Measurements from ENCODE around the gene SCAI. TPM values are rescaled to one million over a fixed set of nuclear protein-coding genes. Genes with fewer than 3 reads are reported as not detected.
"Not testable (repeated sequence)": the region's sequence is repeated elsewhere in the genome, so short reads cannot be mapped to it uniquely, and the experiment has no call there.

SCAI gene
- polyA plus RNA-seq, 6 donors from 2014 or later: 1.8 to 8.3 (median 2.7) TPM

GRCh38 chr9:124964604-124965003 is 178.7 kb downstream of the SCAI start:
- H3K27ac Mint-ChIP-seq: peak overlapping the region in 4 of 6 donors; percentile 51 to 81 (median 70)
- ATAC-seq (ENCODE audit: low read depth in 2 of 2) (no peak), DNase-seq (no peak)
- peaks cover 12 to 24% (median 22%) of the 10 kb centered on the region in 3 donors for H3K4me1 Mint-ChIP-seq
- peak overlapping the region in 1 of 8 donors; percentile 4 for H3K4me3 Mint-ChIP-seq
- no peaks in the 10 kb centered on the region for H3K27me3 Mint-ChIP-seq
- H3K9me3 Mint-ChIP-seq: no peaks in the 10 kb centered on the region
- peaks cover 0 to 7% of the 10 kb centered on the region in 2 donors for H3K36me3 Mint-ChIP-seq

GRCh38 chr9:124964056-124964455 is 179.3 kb downstream of the SCAI start:
- Mint-ChIP-seq H3K4me1 (peaks cover 12 to 24% (median 22%) of the 10 kb centered on the region in 3 donors), H3K36me3 (peaks cover 0 to 7% of the 10 kb centered on the region in 2 donors), H3K4me3 (peak overlapping the region in 2 of 8 donors; percentile 26 to 32), H3K27me3 (no peaks in the 10 kb centered on the region), H3K9me3 (no peaks in the 10 kb centered on the region), H3K27ac (peak overlapping the region in 4 of 6 donors; percentile 63 to 71 (median 67))
- ATAC-seq (ENCODE audit: low read depth in 2 of 2): no peak
- DNase-seq: no peak

- ATAC-seq (ENCODE audit: low read depth in 2 of 2): no peak
- Mint-ChIP-seq H3K27ac (no peak overlapping the region), H3K4me3 (no peak overlapping the region), H3K9me3 (no peaks in the 10 kb centered on the region), H3K27me3 (no peaks in the 10 kb centered on the region), H3K4me1 (peaks cover 12 to 18% (median 17%) of the 10 kb centered on the region in 3 donors), H3K36me3 (no peaks in the 10 kb centered on the region)
- DNase-seq: no peak
These were observed 182.9 kb downstream of the SCAI start for GRCh38 chr9:124960409-124960752.

- not testable (repeated sequence) for ATAC-seq (ENCODE audit: low read depth in 2 of 2); H3K27me3 Mint-ChIP-seq; H3K27ac Mint-ChIP-seq; H3K4me3 Mint-ChIP-seq; H3K36me3 Mint-ChIP-seq; DNase-seq; H3K9me3 Mint-ChIP-seq
- H3K4me1 Mint-ChIP-seq: peaks cover 11 to 13% (median 12%) of the 10 kb centered on the region in 3 donors
These were observed 183.5 kb downstream of the SCAI start for GRCh38 chr9:124959671-124960408.

GRCh38 chr9:124954255-124954654 is 189.1 kb downstream of the SCAI start:
- Mint-ChIP-seq H3K9me3 (no peaks in the 10 kb centered on the region), H3K27me3 (no peaks in the 10 kb centered on the region), H3K4me3 (no peak overlapping the region), H3K4me1 (peaks cover 13 to 24% (median 15%) of the 10 kb centered on the region in 3 donors), H3K27ac (no peak overlapping the region), H3K36me3 (no peaks in the 10 kb centered on the region)
- no peak for ATAC-seq (ENCODE audit: low read depth in 2 of 2)
- DNase-seq: no peak

GRCh38 chr9:124950050-124950718 is 193.1 kb downstream of the SCAI start:
- Mint-ChIP-seq H3K36me3 (no peaks in the 10 kb centered on the region), H3K27ac (peak overlapping the region; percentile 7 to 78 (median 72)), H3K4me1 (peaks cover 13 to 26% (median 15%) of the 10 kb centered on the region in 3 donors), H3K27me3 (no peaks in the 10 kb centered on the region), H3K9me3 (no peaks in the 10 kb centered on the region), H3K4me3 (peak overlapping the region in 6 of 8 donors; percentile 10 to 72 (median 55))
- DNase-seq (peak; percentile 29), ATAC-seq (ENCODE audit: low read depth in 2 of 2) (peak; percentile 84 to 96)

GRCh38 chr9:124949387-124949786 is 193.9 kb downstream of the SCAI start:
- H3K4me3 Mint-ChIP-seq: peak overlapping the region in 3 of 8 donors; percentile 25 to 54 (median 53)
- no peaks in the 10 kb centered on the region for H3K36me3 Mint-ChIP-seq
- DNase-seq (no peak), ATAC-seq (ENCODE audit: low read depth in 2 of 2) (no peak)
- no peaks in the 10 kb centered on the region for H3K27me3 Mint-ChIP-seq
- H3K4me1 Mint-ChIP-seq: peaks cover 13 to 26% (median 15%) of the 10 kb centered on the region in 3 donors
- H3K27ac Mint-ChIP-seq: peak overlapping the region in 5 of 6 donors; percentile 15 to 78 (median 71)
- H3K9me3 Mint-ChIP-seq: no peaks in the 10 kb centered on the region

GRCh38 chr9:124947727-124948391 is 195.5 kb downstream of the SCAI start:
- ATAC-seq (ENCODE audit: low read depth in 2 of 2) (no peak), DNase-seq (no peak)
- peak overlapping the region in 1 of 6 donors; percentile 85 for H3K27ac Mint-ChIP-seq
- no peaks in the 10 kb centered on the region for H3K36me3 Mint-ChIP-seq
- H3K4me1 Mint-ChIP-seq: peaks cover 14 to 26% (median 15%) of the 10 kb centered on the region in 3 donors
- H3K4me3 Mint-ChIP-seq: no peak overlapping the region
- no peaks in the 10 kb centered on the region for H3K9me3 Mint-ChIP-seq
- H3K27me3 Mint-ChIP-seq: no peaks in the 10 kb centered on the region

GRCh38 chr9:124946167-124946566 is 197.2 kb downstream of the SCAI start:
- Mint-ChIP-seq H3K4me1 (peaks cover 20 to 34% (median 28%) of the 10 kb centered on the region in 3 donors), H3K9me3 (no peaks in the 10 kb centered on the region), H3K4me3 (no peak overlapping the region), H3K27ac (no peak overlapping the region), H3K36me3 (no peaks in the 10 kb centered on the region), H3K27me3 (no peaks in the 10 kb centered on the region)
- no peak for ATAC-seq (ENCODE audit: low read depth in 2 of 2)
- no peak for DNase-seq

- H3K27me3 Mint-ChIP-seq: no peaks in the 10 kb centered on the region
- H3K4me1 Mint-ChIP-seq: peaks cover 18 to 37% (median 31%) of the 10 kb centered on the region in 3 donors
- ATAC-seq (ENCODE audit: low read depth in 2 of 2) (peak; percentile 27 to 38), DNase-seq (no peak)
- peaks cover 0 to 4% of the 10 kb centered on the region in 2 donors for H3K36me3 Mint-ChIP-seq
- peak overlapping the region; percentile 96 to 99 (median 98) for H3K27ac Mint-ChIP-seq
- H3K9me3 Mint-ChIP-seq: no peaks in the 10 kb centered on the region
- peak overlapping the region; percentile 87 to 98 (median 96) for H3K4me3 Mint-ChIP-seq
These were observed 201.4 kb downstream of the SCAI start for GRCh38 chr9:124941679-124942561.

GRCh38 chr9:124940894-124941678 is 202.2 kb downstream of the SCAI start, which contains the start of gene GOLGA1:
Gene GOLGA1 (minus strand): TSS chr9:124941083. CDS start chr9:124938711, 2,372 bp downstream.
- peak; percentile 79 to 86 for ATAC-seq (ENCODE audit: low read depth in 2 of 2)
- Mint-ChIP-seq H3K4me1 (peaks cover 19 to 40% (median 31%) of the 10 kb centered on the region in 3 donors), H3K27ac (peak within 1 kb of the TSS; percentile 96 to 99 (median 98)), H3K36me3 (peaks cover 0 to 4% of the 10 kb centered on the region in 2 donors), H3K9me3 (no peaks in the 10 kb centered on the region), H3K4me3 (peak within 1 kb of the TSS; percentile 87 to 98 (median 96)), H3K27me3 (no peaks in the 10 kb centered on the region)
- peak; percentile 96 for DNase-seq

- DNase-seq (no peak), ATAC-seq (ENCODE audit: low read depth in 2 of 2) (peak; percentile 22 to 31)
- Mint-ChIP-seq H3K36me3 (peaks cover 0 to 4% of the 10 kb centered on the region in 2 donors), H3K4me1 (peaks cover 21 to 45% (median 31%) of the 10 kb centered on the region in 3 donors), H3K9me3 (no peaks in the 10 kb centered on the region), H3K27ac (peak overlapping the region; percentile 96 to 99 (median 98)), H3K4me3 (peak overlapping the region; percentile 87 to 98 (median 96)), H3K27me3 (no peaks in the 10 kb centered on the region)
These were observed 202.8 kb downstream of the SCAI start for GRCh38 chr9:124940521-124940893.

All from naive B cell (primary cell).